Keratinocyte (primary cell): ENCODE results near the gene ADARB2. TPM values are rescaled to one million over a fixed set of nuclear protein-coding genes. Genes with fewer than 3 reads are reported as not detected.

Experiments
- DNase-seq: peaks from one replicate; pipeline ENCODE4 v3.0.0-alpha.2; 2011; ENCODE audit warnings: low read depth, missing footprints, low spot score
- FAIRE-seq: peaks from 2 replicates; lab custom pipeline; 2011; peaks lifted over from hg19 to GRCh38; lab: Jason Lieb, UNC
- H2AFZ ChIP-seq: 2 replicates; pipeline ENCODE4 v1.6.0; 2012; ENCODE audit warnings: low read length, control low read depth, inconsistent platforms; ENCODE audit not compliant: control insufficient read depth
- H3K27ac ChIP-seq: 2 replicates; pipeline ENCODE4 v1.5.1; 2011; ENCODE audit warnings: low read length; ENCODE audit not compliant: control insufficient read depth, insufficient read depth
- H3K27me3 ChIP-seq: 3 replicates; pipeline ENCODE4 v1.6.0; 2011; ENCODE audit warnings: low read length; ENCODE audit not compliant: control insufficient read depth, insufficient read depth; ENCODE audit errors: extremely low read depth
- H3K36me3 ChIP-seq, 2 experiments: 2 replicates in 1 of 2; 3 replicates in 1 of 2; pipeline ENCODE4 v1.5.1; 2011; ENCODE audit warnings: low read length in 2 of 2, mild to moderate bottlenecking in 1 of 2; ENCODE audit not compliant: control insufficient read depth in 2 of 2, insufficient read depth in 2 of 2; ENCODE audit errors: extremely low read depth in 1 of 2
- H3K4me1 ChIP-seq: 3 replicates; pipeline ENCODE4 v1.5.1; 2011; ENCODE audit warnings: low read length; ENCODE audit not compliant: control insufficient read depth, insufficient read depth; ENCODE audit errors: extremely low read depth
- H3K4me2 ChIP-seq: 3 replicates; pipeline ENCODE4 v1.6.0; 2011; ENCODE audit warnings: low read depth, low read length; ENCODE audit not compliant: control insufficient read depth, insufficient read depth; ENCODE audit errors: extremely low read depth
- H3K4me3 ChIP-seq, 3 experiments: fragments of 200-600 bp in 1 of 3; sonication (generic) in 1 of 3; 2 replicates in 2 of 3; 3 replicates in 1 of 3; pipeline ENCODE4 v1.5.1; 2011 to 2016; ENCODE audit warnings: low read length in 3 of 3, mild to moderate bottlenecking in 3 of 3, control low read depth in 2 of 3, inconsistent platforms in 1 of 3, low read depth in 1 of 3, mixed read lengths in 1 of 3, mixed run types in 1 of 3, moderate library complexity in 1 of 3; ENCODE audit not compliant: control insufficient read depth in 2 of 3, insufficient read depth in 2 of 3; ENCODE audit errors: extremely low read depth in 1 of 3
- H3K79me2 ChIP-seq: 2 replicates; pipeline ENCODE4 v1.6.0; 2012; ENCODE audit warnings: low read length; ENCODE audit not compliant: control insufficient read depth, insufficient read depth
- H3K9ac ChIP-seq: 3 replicates; pipeline ENCODE4 v1.6.0; 2011; ENCODE audit warnings: low read length; ENCODE audit not compliant: control insufficient read depth, insufficient read depth; ENCODE audit errors: extremely low read depth
- H3K9me1 ChIP-seq: 3 replicates; pipeline ENCODE4 v1.6.0; 2011; ENCODE audit warnings: low read length; ENCODE audit not compliant: control insufficient read depth, insufficient read depth; ENCODE audit errors: extremely low read depth
- H3K9me3 ChIP-seq: 2 replicates; pipeline ENCODE4 v1.5.1; 2012; ENCODE audit warnings: low read depth, low read length; ENCODE audit not compliant: control insufficient read depth
- H4K20me1 ChIP-seq: 3 replicates; pipeline ENCODE4 v1.6.0; 2011; ENCODE audit warnings: low read length; ENCODE audit not compliant: control insufficient read depth, insufficient read depth; ENCODE audit errors: extremely low read depth
- EZH2 ChIP-seq: IDR thresholded peaks from one replicate; pipeline ENCODE4 v1.6.1; 2012; ENCODE audit warnings: inconsistent platforms, mild to moderate bottlenecking, low read length, moderate library complexity
- dilution Hi-C: fragments of 300-500 bp; cut with MboI; formaldehyde crosslinking; loops from one replicate; pipeline ENCODE4 v1.7.0; 2020; ENCODE audit warnings: low sequenced_read_pairs; ENCODE audit not compliant: extremely low pct_ligation_motif_present
- polyA plus RNA-seq, 5 experiments: library from polyadenylated mRNA; depleted of rRNA in 3 of 5; stranded (reverse) in 3 of 5; stranded (forward) in 1 of 5; unstranded in 1 of 5; fragments of >200 nt; gene quantifications; 1 replicate in 1 of 5; 2 replicates in 3 of 5; 3 replicates in 1 of 5; pipeline versions ENCODE4 v1.2.1 to v1.2.3, GENCODE V29; 2011 to 2012; ENCODE audit warnings: missing spikeins in 2 of 5, low read depth in 1 of 5, low replicate concordance in 1 of 5
- TF ChIP-seq, protein P1 (sequence below), 3 experiments: IDR thresholded peaks in 1 of 3; conservative IDR thresholded peaks in 1 of 3; optimal IDR thresholded peaks in 1 of 3; 2 replicates in 2 of 3; 3 replicates in 1 of 3; pipeline versions ENCODE3 to v1.5.1; 2011; ENCODE audit warnings: low read length in 3 of 3, mild to moderate bottlenecking in 3 of 3, moderate library complexity in 2 of 3, control low read depth in 1 of 3, inconsistent platforms in 1 of 3; ENCODE audit not compliant: insufficient read depth in 2 of 3; ENCODE audit errors: extremely low read depth in 1 of 3

The ADARB2 gene
- polyA plus RNA-seq, 1 donor (not counting 4 experiments of a cell fraction or from before 2014, with no cell fraction given), result not detected

DNA sequence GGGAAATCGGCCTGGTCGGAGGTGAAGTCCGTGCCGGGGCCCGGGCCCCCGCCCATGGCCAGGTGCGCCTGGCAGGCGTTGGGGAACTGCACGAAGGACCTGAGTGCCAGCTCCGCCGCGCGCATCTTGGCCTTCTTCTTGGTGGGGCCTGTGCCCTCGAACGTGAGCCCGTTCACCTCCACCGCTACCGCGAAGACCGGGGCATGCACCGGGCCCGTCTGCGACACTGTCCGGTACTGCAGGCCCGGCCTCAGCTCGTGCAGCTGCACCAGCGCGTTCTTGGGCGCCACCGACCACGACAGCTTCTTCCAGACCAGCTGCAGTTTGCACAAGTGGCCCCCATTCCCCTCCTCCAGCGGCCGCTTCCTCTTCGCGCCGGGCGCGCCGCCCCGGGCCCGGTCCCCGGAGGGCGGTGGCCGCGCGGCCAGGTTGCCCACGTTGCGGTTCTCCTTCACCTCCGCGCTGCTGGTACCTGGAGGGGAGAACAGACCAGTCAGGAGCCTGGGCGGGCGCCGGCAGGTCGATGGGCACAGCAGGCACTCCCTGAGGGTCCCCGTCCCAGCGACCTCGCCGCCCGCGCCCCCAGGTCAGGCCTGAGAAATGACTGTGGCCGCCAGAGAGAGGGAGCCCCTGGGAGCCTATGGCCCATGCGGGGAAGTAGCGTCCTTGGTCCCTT lies 373.7 kb downstream of the ADARB2 start:
- no peak overlapping the region for H3K9ac ChIP-seq
- H3K36me3 ChIP-seq, result no peaks in the 10 kb centered on the region
- no peaks in the 10 kb centered on the region for H3K79me2 ChIP-seq
- H3K9me1 ChIP-seq, result no peaks in the 10 kb centered on the region
- no peak overlapping the region for H2AFZ ChIP-seq
- peaks cover 3% of the 10 kb centered on the region for H3K9me3 ChIP-seq
- peak overlapping the region; percentile 69 for H3K27ac ChIP-seq
- dilution Hi-C loops, result no loop called here
- peaks cover 29% of the 10 kb centered on the region for H3K4me1 ChIP-seq
- no peaks in the 10 kb centered on the region for H4K20me1 ChIP-seq
- FAIRE-seq (no peak), DNase-seq (no peak)
- no peaks in the 10 kb centered on the region for H3K27me3 ChIP-seq
- TF ChIP-seq EZH2, result no peak
- TF ChIP-seq, protein P1, sequence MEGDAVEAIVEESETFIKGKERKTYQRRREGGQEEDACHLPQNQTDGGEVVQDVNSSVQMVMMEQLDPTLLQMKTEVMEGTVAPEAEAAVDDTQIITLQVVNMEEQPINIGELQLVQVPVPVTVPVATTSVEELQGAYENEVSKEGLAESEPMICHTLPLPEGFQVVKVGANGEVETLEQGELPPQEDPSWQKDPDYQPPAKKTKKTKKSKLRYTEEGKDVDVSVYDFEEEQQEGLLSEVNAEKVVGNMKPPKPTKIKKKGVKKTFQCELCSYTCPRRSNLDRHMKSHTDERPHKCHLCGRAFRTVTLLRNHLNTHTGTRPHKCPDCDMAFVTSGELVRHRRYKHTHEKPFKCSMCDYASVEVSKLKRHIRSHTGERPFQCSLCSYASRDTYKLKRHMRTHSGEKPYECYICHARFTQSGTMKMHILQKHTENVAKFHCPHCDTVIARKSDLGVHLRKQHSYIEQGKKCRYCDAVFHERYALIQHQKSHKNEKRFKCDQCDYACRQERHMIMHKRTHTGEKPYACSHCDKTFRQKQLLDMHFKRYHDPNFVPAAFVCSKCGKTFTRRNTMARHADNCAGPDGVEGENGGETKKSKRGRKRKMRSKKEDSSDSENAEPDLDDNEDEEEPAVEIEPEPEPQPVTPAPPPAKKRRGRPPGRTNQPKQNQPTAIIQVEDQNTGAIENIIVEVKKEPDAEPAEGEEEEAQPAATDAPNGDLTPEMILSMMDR (optimal IDR thresholded peaks at IDR 0.05 in 1 of 3, IDR thresholded peaks at IDR 0.05 in 1 of 3, conservative IDR thresholded peaks at IDR 0.05 in 1 of 3; ENCODE audit: extremely low read depth in 1 of 3, insufficient read depth in 2 of 3, low read length in 3 of 3), result no peak
- no peak overlapping the region for H3K4me2 ChIP-seq
- H3K4me3 ChIP-seq, result no peak overlapping the region

DNA sequence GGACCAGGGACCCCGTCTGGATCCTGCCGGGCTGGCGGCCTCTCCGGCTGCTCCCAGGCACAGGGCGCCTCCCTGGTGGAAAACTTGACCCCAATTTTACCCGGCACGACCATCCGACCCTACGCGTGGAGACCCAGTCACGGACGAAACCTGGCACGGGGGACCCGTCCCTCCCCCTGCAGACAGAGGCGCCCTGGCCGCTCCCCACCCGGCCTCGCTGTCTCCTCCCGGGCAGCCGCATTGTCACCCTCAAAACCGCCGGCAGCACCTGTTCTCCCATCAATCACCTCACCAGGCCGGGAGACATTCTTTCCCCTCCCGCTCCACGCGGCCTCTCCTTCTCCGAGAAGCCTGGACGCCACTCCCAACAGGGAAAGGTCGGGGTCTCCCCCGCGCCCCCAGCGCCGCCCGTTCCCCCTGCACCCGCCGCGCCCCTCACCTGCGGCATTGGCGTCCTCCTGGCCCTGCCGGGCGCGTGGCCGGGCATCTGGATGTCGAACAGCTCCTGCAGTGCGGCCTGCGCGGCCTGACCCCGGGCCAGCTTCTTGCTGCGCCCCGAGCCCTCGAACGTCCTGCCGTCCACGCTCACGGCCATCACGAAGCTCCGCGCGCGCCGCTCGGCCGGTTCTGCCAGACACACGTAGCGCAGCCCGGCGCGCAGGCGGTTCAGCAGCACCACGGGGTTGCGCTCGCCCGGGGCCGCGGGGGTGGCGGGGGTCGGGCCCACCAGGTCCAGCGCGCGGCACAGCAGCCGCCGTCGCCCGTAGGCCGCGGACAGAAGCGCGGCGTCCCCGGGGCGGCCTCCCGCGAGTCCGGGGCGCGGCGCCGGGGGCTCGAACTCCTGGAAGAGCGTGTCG lies 374.5 kb downstream of the ADARB2 start:
- DNase-seq (no peak), FAIRE-seq (no peak)
- no peak for TF ChIP-seq EZH2
- no peaks in the 10 kb centered on the region for H3K27me3 ChIP-seq
- H3K4me1 ChIP-seq, result peaks cover 35% of the 10 kb centered on the region
- no peaks in the 10 kb centered on the region for H3K36me3 ChIP-seq
- H3K4me3 ChIP-seq, result no peak overlapping the region
- H3K9ac ChIP-seq, result no peak overlapping the region
- dilution Hi-C loops, result no loop called here
- no peaks in the 10 kb centered on the region for H3K9me1 ChIP-seq
- H3K9me3 ChIP-seq, result peaks cover 3% of the 10 kb centered on the region
- H4K20me1 ChIP-seq, result no peaks in the 10 kb centered on the region
- H2AFZ ChIP-seq, result no peak overlapping the region
- H3K27ac ChIP-seq, result no peak overlapping the region
- H3K79me2 ChIP-seq, result no peaks in the 10 kb centered on the region
- H3K4me2 ChIP-seq, result no peak overlapping the region
